Adrenal gland (tissue), 5 donors: Measurements from ENCODE around the gene CYRIA.

Source experiments
- CTCF ChIP-seq, 6 experiments: fragments of 450-650 bp in 4 of 6; fragments of 200-600 bp in 2 of 6; sonication (generic) in 1 of 6; IDR thresholded peaks; 1 replicate in 5 of 6; 2 replicates in 1 of 6; pipeline versions ENCODE4 v1.5.1 to v1.8.0; 2016 to 2021; ENCODE audit warnings: antibody characterized with exemption in 6 of 6, mild to moderate bottlenecking in 2 of 6, moderate library complexity in 1 of 6
- POLR2A ChIP-seq, 2 donors: fragments of 450-650 bp; IDR thresholded peaks; one replicate each; pipeline ENCODE4 v1.6.1; 2017; ENCODE audit warnings: antibody characterized with exemption in 2 of 2, mild to moderate bottlenecking in 2 of 2, moderate library complexity in 1 of 2
- donor health status: DM: no; HTN: no; CAD: no.

- no peak for TF ChIP-seq CTCF (IDR thresholded peaks at IDR 0.05)
- no peak for TF ChIP-seq POLR2A (IDR thresholded peaks at IDR 0.05)
Observed at GRCh38 chr2:16708173-16708572, 42.5 kb upstream of the CYRIA start.
